CD4-positive, alpha-beta T cell (primary cell): Measurements from ENCODE around the gene GNG13. TPM values are rescaled to one million over a fixed set of nuclear protein-coding genes. Genes with fewer than 3 reads are reported as not detected.

Source experiments
- ATAC-seq: fragments of 200-7000 bp; cut with Tn5 transposase; one replicate; pipeline ENCODE4 v1.10.0; 2022; ENCODE audit warnings: mild to moderate bottlenecking; ENCODE audit not compliant: poor library complexity
- CTCF ChIA-PET: fragments of 350-600 bp; sonication (Branson Sonifier 250); formaldehyde crosslinking; loops from one replicate; lab custom pipeline; 2021; ENCODE audit warnings: antibody characterized with exemption, inconsistent platforms; lab: Charles Lee
- POLR2A ChIA-PET: fragments of 350-600 bp; sonication (Branson Sonifier 250); formaldehyde crosslinking; loops from one replicate; lab custom pipeline; 2021; ENCODE audit warnings: antibody characterized with exemption, inconsistent platforms; lab: Charles Lee
- DNase-seq, 14 experiments: peaks; one replicate each; pipeline ENCODE4 v3.0.0-alpha.2; 2013 to 2020; ENCODE audit warnings: mixed read lengths in 2 of 14
- H3K27ac ChIP-seq, 2 donors: one replicate each; pipeline versions ENCODE4 v1.5.1 to v1.7.0; 2013; ENCODE audit warnings: low read length in 2 of 2, low read depth in 1 of 2, mild to moderate bottlenecking in 1 of 2
- H3K27me3 ChIP-seq, 2 experiments: 1 replicate in 1 of 2; 2 replicates in 1 of 2; pipeline versions ENCODE4 v1.6.1 to v1.7.0; 2013; ENCODE audit warnings: low read length in 2 of 2, control low read depth in 1 of 2, mild to moderate bottlenecking in 1 of 2, moderate library complexity in 1 of 2; ENCODE audit not compliant: insufficient read depth in 2 of 2, control insufficient read depth in 1 of 2
- H3K36me3 ChIP-seq: one replicate; pipeline ENCODE4 v1.6.1; 2013; ENCODE audit warnings: low read length, control low read depth; ENCODE audit not compliant: insufficient read depth
- H3K4me1 ChIP-seq: one replicate; pipeline ENCODE4 v1.6.1; 2013; ENCODE audit warnings: low read length, control low read depth; ENCODE audit not compliant: insufficient read depth
- H3K4me3 ChIP-seq: one replicate; pipeline ENCODE4 v1.5.1; 2013; ENCODE audit warnings: mild to moderate bottlenecking, low read length, moderate library complexity
- H3K9me3 ChIP-seq, 2 experiments: 1 replicate in 1 of 2; 2 replicates in 1 of 2; pipeline versions ENCODE4 v1.6.1 to v1.7.0; 2013; ENCODE audit warnings: low read length in 2 of 2, mild to moderate bottlenecking in 2 of 2, control low read depth in 1 of 2, moderate library complexity in 1 of 2; ENCODE audit not compliant: control insufficient read depth in 1 of 2, insufficient read depth in 1 of 2
- H3K27ac Mint-ChIP-seq: one replicate; pipeline ENCODE4 v1.8.0; 2020; ENCODE audit warnings: mixed read lengths
- H3K27me3 Mint-ChIP-seq: one replicate; pipeline ENCODE4 v1.8.0; 2021; ENCODE audit warnings: mixed read lengths
- H3K36me3 Mint-ChIP-seq: one replicate; pipeline ENCODE4 v1.8.0; 2021; ENCODE audit warnings: low read depth, mixed read lengths
- H3K4me1 Mint-ChIP-seq: one replicate; pipeline ENCODE4 v1.8.0; 2021; ENCODE audit warnings: low read depth, mixed read lengths
- H3K4me3 Mint-ChIP-seq: one replicate; pipeline ENCODE4 v1.8.0; 2020; ENCODE audit warnings: mild to moderate bottlenecking, mixed read lengths
- H3K9me3 Mint-ChIP-seq: one replicate; pipeline ENCODE4 v1.8.0; 2020; ENCODE audit warnings: mixed read lengths
- CTCF ChIP-seq: fragments of 200-600 bp; IDR thresholded peaks from one replicate; pipeline ENCODE4 v1.8.0; 2022; ENCODE audit warnings: antibody characterized with exemption, mild to moderate bottlenecking
- intact Hi-C, 2 experiments: fragments of 100-400 bp; cut with DNase I in 1 of 2; cut with micrococcal nuclease in 1 of 2; formaldehyde crosslinking; loops; one replicate each; pipeline versions ENCODE4 v1.15.1 to v1.9.0; 2023 to 2025; cut with DNase I, micrococcal nuclease
- total RNA-seq, 174 experiments: library from RNA in 2 of 174; stranded (reverse) in 2 of 174; gene quantifications; one replicate each; pipeline ENCODE4 v1.2.3 and lab custom pipeline; 2021 to 2026

The GNG13 gene
- total RNA-seq, 2 experiments from 2014 or later, result not detected

GRCh38 chr16:847151-847550 is 46.6 kb upstream of the GNG13 start:
- Histone ChIP-seq H3K4me3 (no peak overlapping the region), H3K4me1 (no peaks in the 10 kb centered on the region), H3K27me3 (no peaks in the 10 kb centered on the region), H3K27ac (no peak overlapping the region), H3K36me3 (no peaks in the 10 kb centered on the region), H3K9me3 (peaks cover 0 to 24% of the 10 kb centered on the region in 2 experiments)
- intact Hi-C loops, result no loop called here
- H3K4me3 Mint-ChIP-seq, result no peak overlapping the region
- no peaks in the 10 kb centered on the region for H3K27me3 Mint-ChIP-seq
- no peaks in the 10 kb centered on the region for H3K4me1 Mint-ChIP-seq
- H3K36me3 Mint-ChIP-seq, result no peaks in the 10 kb centered on the region
- no peak for TF ChIP-seq CTCF
- POLR2A ChIA-PET, result no interaction called here
- no peak for DNase-seq
- H3K27ac Mint-ChIP-seq, result no peak overlapping the region
- no peaks in the 10 kb centered on the region for H3K9me3 Mint-ChIP-seq
- CTCF ChIA-PET, result no interaction called here
- no peak for ATAC-seq

DNA sequence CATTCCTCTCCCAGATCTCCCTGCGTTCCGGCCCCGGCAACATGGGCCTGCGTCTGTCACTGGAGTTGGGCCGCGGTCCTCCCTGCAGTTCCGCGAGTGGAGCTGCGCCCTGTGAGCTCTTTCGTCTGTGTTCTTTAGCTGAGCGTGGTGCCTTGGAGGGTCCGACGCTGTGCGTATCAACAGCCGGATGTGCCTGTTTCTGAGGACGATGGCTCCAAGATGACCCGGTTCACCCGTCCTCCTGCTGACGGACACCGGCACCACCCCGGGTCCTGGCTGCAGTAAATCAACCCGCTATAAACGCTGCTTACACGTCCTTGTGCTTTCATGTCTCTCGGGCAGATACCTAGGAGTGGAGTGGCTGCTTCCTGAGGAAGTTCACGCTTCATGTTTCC is 44.8 kb upstream of the GNG13 start:
- ChIA-PET POLR2A (no interaction called here), CTCF (no interaction called here)
- Mint-ChIP-seq H3K27me3 (no peaks in the 10 kb centered on the region), H3K36me3 (no peaks in the 10 kb centered on the region), H3K9me3 (no peaks in the 10 kb centered on the region), H3K4me1 (no peaks in the 10 kb centered on the region), H3K4me3 (no peak overlapping the region), H3K27ac (no peak overlapping the region)
- no peak overlapping the region for H3K4me3 ChIP-seq
- DNase-seq, result no peak
- H3K4me1 ChIP-seq, result no peaks in the 10 kb centered on the region
- H3K27ac ChIP-seq, result no peak overlapping the region
- no peaks in the 10 kb centered on the region for H3K27me3 ChIP-seq
- intact Hi-C loops, result no loop called here
- no peaks in the 10 kb centered on the region for H3K36me3 ChIP-seq
- ATAC-seq, result no peak
- no peak for TF ChIP-seq CTCF
- peaks cover 0 to 6% of the 10 kb centered on the region in 2 experiments for H3K9me3 ChIP-seq

- H3K4me1 ChIP-seq, result no peaks in the 10 kb centered on the region
- no peaks in the 10 kb centered on the region for H3K4me1 Mint-ChIP-seq
- H3K27ac ChIP-seq, result no peak overlapping the region
- no peaks in the 10 kb centered on the region for H3K36me3 Mint-ChIP-seq
- no peak for DNase-seq
- H3K27ac Mint-ChIP-seq, result no peak overlapping the region
- no peak for TF ChIP-seq CTCF
- H3K9me3 ChIP-seq, result peaks cover 0 to 6% of the 10 kb centered on the region in 2 experiments
- CTCF ChIA-PET, result no interaction called here
- intact Hi-C loops, result no loop called here
- H3K27me3 Mint-ChIP-seq, result no peaks in the 10 kb centered on the region
- no peaks in the 10 kb centered on the region for H3K36me3 ChIP-seq
- no peaks in the 10 kb centered on the region for H3K9me3 Mint-ChIP-seq
- POLR2A ChIA-PET, result no interaction called here
- H3K4me3 ChIP-seq, result no peak overlapping the region
- peaks cover 0 to 2% of the 10 kb centered on the region in 2 experiments for H3K27me3 ChIP-seq
- no peak overlapping the region for H3K4me3 Mint-ChIP-seq
- no peak for ATAC-seq
Observed at GRCh38 chr16:844638-845350, 44.3 kb upstream of the GNG13 start.
